Activated T-cell treated with anti-CD3 and anti-CD28 coated beads, Interleukin-2, amount 50 U/mL, for 72 hours (primary cell): Measurements from ENCODE around the gene GJC1. TPM values are rescaled to one million over a fixed set of nuclear protein-coding genes. Genes with fewer than 3 reads are reported as not detected.
A peak's percentile ranks its signal among the peaks of the same experiment; 100 is the strongest.

Source experiments
- ATAC-seq, 2 donors: fragments of 150-1000 bp; cut with Tn5 transposase; replicated peaks in 1 of 2; 2 replicates each; pipeline ENCODE4 v1.10.0; 2021; ENCODE audit warnings: moderate library complexity in 2 of 2, mild to moderate bottlenecking in 1 of 2
- DNase-seq, 2 donors: peaks; one replicate each; pipeline ENCODE4 v3.0.0; 2021 to 2022; ENCODE audit warnings: mixed read lengths in 1 of 2
- H3K27ac Mint-ChIP-seq: one replicate; pipeline ENCODE4 v1.8.0; 2022; ENCODE audit warnings: mild to moderate bottlenecking, moderate library complexity, mixed read lengths
- H3K27me3 Mint-ChIP-seq: one replicate; pipeline ENCODE4 v1.8.0; 2022; ENCODE audit warnings: low read depth, mixed read lengths
- H3K36me3 Mint-ChIP-seq, 2 donors: one replicate each; pipeline ENCODE4 v1.8.0; 2022; ENCODE audit warnings: mixed read lengths in 2 of 2, mild to moderate bottlenecking in 1 of 2; ENCODE audit not compliant: insufficient read depth in 2 of 2
- H3K4me1 Mint-ChIP-seq: one replicate; pipeline ENCODE4 v1.8.0; 2022; ENCODE audit warnings: low read depth, mixed read lengths
- H3K4me3 Mint-ChIP-seq, 2 donors: one replicate each; pipeline ENCODE4 v1.8.0; 2022; ENCODE audit warnings: mild to moderate bottlenecking in 2 of 2, mixed read lengths in 2 of 2, moderate library complexity in 2 of 2
- H3K9me3 Mint-ChIP-seq, 2 donors: one replicate each; pipeline ENCODE4 v1.8.0; 2022; ENCODE audit warnings: mixed read lengths in 2 of 2
- total RNA-seq, 2 donors: library from RNA; stranded (reverse); gene quantifications; one replicate each; pipeline ENCODE4 v1.2.3, GENCODE V29; 2022

The GJC1 gene
- total RNA-seq, 2 donors from 2014 or later, result 2.3 to 4.7 TPM

- H3K9me3 Mint-ChIP-seq, result no peaks in the 10 kb centered on the region
- no peaks in the 10 kb centered on the region for H3K36me3 Mint-ChIP-seq
- H3K27me3 Mint-ChIP-seq, result peaks cover 11% of the 10 kb centered on the region
- H3K27ac Mint-ChIP-seq, result no peak overlapping the region
- peak overlapping the region; percentile 80 to 84 for H3K4me3 Mint-ChIP-seq
- peak in 1 of 2 donors; percentile 95 for DNase-seq
- H3K4me1 Mint-ChIP-seq, result peaks cover 26% of the 10 kb centered on the region
- ATAC-seq, result peak; percentile 17 to 19
Observed at GRCh38 chr17:44775838-44776621, 54.1 kb downstream of the GJC1 start.

DNA sequence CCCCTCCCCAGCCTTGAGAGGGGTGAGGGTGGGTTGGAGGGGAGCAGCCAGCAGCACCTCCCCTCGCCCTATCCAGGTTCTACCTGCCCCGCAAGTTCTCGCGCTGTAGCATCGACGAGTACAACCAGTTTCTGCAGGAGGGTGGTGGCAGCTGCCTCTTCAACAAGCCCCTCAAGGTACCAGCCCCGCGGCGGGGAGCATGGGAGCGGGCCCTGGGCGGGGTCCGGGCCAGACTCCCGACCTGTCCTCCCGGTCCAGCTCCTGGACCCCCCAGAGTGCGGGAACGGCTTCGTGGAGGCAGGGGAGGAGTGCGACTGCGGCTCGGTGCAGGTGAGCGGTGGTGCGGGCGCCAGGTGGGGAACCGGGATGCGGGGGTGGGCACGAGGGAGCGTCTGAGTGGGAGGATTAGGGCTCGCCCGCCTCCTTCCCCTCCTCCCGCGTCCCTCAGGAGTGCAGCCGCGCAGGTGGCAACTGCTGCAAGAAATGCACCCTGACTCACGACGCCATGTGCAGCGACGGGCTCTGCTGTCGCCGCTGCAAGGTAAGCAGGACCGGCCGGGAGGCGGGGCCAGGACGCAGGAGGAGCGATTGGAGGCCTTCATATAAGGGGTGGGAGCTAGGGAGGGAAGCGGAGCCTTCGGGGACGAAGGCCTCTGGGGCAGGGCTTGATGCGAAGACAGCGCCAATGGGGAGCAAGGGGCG is 54.8 kb downstream of the GJC1 start:
- Mint-ChIP-seq H3K27ac (no peak overlapping the region), H3K9me3 (no peaks in the 10 kb centered on the region), H3K36me3 (no peaks in the 10 kb centered on the region), H3K27me3 (peaks cover 11% of the 10 kb centered on the region), H3K4me3 (peak overlapping the region; percentile 80 to 84), H3K4me1 (peaks cover 26% of the 10 kb centered on the region)
- ATAC-seq (peak; percentile 94 to 95), DNase-seq (peak in 1 of 2 donors; percentile 98)

DNA sequence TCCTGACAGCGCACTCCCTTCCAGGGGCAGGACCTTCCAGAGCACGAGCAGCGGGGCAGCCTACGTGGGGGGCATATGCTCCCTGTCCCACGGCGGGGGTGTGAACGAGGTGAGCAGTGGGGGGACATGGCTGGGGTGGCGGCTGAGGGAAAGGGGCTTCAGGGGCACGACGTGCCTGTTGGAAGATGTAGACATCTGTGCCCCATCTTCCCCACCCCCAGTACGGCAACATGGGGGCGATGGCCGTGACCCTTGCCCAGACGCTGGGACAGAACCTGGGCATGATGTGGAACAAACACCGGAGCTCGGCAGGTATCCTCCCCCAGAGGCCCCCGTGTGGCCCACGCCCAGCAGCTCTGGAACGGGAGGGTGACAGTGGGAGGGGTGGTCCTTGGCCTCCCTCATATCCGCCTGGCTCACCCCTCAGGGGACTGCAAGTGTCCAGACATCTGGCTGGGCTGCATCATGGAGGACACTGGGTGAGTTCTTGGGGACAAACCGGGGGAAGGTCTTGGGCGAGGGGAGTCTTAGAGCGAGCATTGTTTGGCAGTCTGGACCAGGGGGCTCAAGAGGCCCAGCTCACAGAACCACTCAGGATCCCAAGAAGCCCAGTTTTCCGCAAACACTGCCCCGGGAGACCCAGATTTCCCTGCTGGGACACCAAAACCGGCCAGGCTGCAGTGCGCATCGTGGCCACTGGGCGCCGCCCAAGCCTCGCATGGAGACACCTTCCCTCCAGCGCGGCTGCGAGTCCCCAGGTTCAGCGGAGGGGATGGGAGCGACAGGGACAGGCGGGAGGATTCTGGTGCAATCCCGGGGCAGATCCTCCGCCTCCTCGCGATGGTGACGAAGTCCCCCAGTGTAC is 55.6 kb downstream of the GJC1 start:
- DNase-seq (peak; percentile 91 to 92), ATAC-seq (peak; percentile 48 to 50)
- Mint-ChIP-seq H3K36me3 (no peaks in the 10 kb centered on the region), H3K4me3 (peak overlapping the region; percentile 80 to 84), H3K27me3 (peaks cover 11% of the 10 kb centered on the region), H3K27ac (no peak overlapping the region), H3K4me1 (peaks cover 24% of the 10 kb centered on the region), H3K9me3 (no peaks in the 10 kb centered on the region)

DNA sequence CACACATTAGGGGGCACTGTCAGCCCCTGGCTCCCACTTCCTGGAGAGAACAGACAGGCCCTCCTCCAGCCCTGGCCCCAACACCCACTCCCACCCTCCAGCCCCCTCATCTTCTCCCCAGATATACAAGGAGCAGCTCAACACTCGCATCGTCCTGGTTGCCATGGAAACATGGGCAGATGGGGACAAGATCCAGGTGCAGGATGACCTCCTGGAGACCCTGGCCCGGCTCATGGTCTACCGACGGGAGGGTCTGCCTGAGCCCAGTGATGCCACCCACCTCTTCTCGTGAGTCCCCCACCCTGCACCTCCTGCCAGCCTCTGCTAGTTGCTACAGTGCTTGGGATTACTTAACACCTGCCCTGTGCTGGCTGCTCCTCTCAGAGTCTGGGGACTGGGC is 56.9 kb downstream of the GJC1 start:
- no peak overlapping the region for H3K27ac Mint-ChIP-seq
- ATAC-seq, result no peak
- H3K4me3 Mint-ChIP-seq, result no peak overlapping the region

GRCh38 chr17:44772308-44773045 is 57.6 kb downstream of the GJC1 start:
- H3K27ac Mint-ChIP-seq, result no peak overlapping the region
- ATAC-seq (no peak), DNase-seq (no peak)
- H3K36me3 Mint-ChIP-seq, result no peaks in the 10 kb centered on the region
- H3K9me3 Mint-ChIP-seq, result no peaks in the 10 kb centered on the region
- H3K27me3 Mint-ChIP-seq, result peaks cover 14% of the 10 kb centered on the region
- H3K4me1 Mint-ChIP-seq, result peaks cover 16% of the 10 kb centered on the region
- no peak overlapping the region for H3K4me3 Mint-ChIP-seq

More for the DNA sequence above, 56.9 kb downstream of the GJC1 start:
- no peaks in the 10 kb centered on the region for H3K9me3 Mint-ChIP-seq
- H3K4me1 Mint-ChIP-seq, result peaks cover 16% of the 10 kb centered on the region
- H3K36me3 Mint-ChIP-seq, result no peaks in the 10 kb centered on the region
- DNase-seq, result no peak
- peaks cover 11% of the 10 kb centered on the region for H3K27me3 Mint-ChIP-seq

- Mint-ChIP-seq H3K4me1 (peaks cover 6% of the 10 kb centered on the region), H3K27me3 (peaks cover 13% of the 10 kb centered on the region), H3K9me3 (no peaks in the 10 kb centered on the region), H3K36me3 (no peaks in the 10 kb centered on the region), H3K4me3 (no peak overlapping the region), H3K27ac (no peak overlapping the region)
- DNase-seq (no peak), ATAC-seq (no peak)
Observed at GRCh38 chr17:44770166-44770925, 59.7 kb downstream of the GJC1 start.

DNA sequence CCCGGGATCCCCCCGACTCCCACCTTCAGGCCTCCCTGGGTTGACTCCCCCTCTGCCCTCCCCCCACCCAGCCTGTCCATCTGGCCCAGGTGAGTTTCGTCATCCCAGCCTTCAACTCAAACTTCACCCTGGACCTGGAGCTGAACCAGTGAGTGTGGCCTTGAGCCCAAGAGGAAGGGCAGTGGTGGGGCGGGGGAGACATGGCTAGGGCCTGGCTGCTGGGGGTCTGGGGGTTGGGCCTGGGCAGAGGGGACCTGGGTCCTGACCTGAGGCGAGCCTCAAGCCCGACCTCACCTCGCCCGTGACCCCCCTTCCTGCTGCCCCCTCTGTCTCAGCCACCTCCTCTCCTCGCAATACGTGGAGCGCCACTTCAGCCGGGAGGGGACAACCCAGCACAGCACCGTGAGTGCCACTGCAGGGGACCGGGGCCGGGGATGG is 60.4 kb downstream of the GJC1 start:
- ATAC-seq, result no peak
- H3K9me3 Mint-ChIP-seq, result no peaks in the 10 kb centered on the region

DNA sequence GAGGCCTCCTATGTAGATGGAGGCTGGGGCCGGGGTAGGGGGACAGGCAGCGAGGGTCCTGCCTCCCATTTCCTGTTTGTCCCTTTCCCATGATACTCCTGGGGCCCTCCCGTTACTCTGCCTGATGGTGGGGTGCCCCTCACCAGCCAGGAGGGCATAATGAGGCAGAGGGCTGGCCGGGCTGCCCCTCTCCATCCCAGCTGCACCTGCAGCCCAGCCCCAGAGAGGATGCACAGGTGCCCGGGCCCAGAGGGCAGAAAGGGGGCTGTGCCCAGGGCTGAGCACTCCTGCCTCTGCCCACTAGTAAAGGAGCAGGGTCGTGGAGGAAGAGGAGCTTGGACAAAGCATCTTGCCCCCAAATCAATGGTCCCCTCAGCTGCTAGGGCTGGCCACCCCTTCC is 60.9 kb downstream of the GJC1 start:
- no peaks in the 10 kb centered on the region for H3K4me1 Mint-ChIP-seq

More for the DNA sequence above, 60.4 kb downstream of the GJC1 start:
- H3K27me3 Mint-ChIP-seq, result peaks cover 13% of the 10 kb centered on the region
- H3K4me3 Mint-ChIP-seq, result no peak overlapping the region
- no peaks in the 10 kb centered on the region for H3K36me3 Mint-ChIP-seq
- no peak overlapping the region for H3K27ac Mint-ChIP-seq
- no peak for DNase-seq
- peaks cover 2% of the 10 kb centered on the region for H3K4me1 Mint-ChIP-seq

DNA sequence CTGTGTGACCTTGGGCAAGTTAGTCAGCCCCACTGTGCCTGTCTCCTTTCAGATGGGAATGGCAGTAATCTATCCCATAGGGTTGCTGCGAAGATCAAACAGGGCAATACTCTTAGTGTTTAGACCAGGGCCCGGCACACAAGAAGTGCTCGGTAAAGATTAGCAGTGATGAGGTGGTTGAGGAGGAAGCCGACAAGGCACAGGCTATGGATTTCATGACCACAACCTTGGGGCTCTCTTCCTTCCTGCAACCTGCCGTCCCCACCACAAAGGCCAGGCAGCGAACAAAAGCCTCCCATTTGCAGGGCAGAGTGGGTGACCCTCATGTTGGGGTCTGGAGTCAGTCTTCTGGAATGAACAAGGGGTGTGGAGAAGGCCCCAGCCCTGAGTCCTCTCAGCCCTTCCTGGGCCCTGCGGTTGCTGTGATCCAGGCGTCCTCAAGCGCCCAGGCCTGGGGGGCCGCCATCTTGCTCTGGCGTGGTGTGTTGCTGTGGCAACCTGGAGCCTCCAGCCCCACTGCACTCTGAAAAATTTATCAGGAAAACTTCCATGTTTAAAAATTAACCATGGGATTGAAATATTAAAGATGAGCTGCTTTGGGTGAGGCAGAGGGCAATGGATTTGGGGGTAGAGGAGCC is 61.5 kb downstream of the GJC1 start:
- H3K27ac Mint-ChIP-seq, result no peak overlapping the region
- H3K9me3 Mint-ChIP-seq, result no peaks in the 10 kb centered on the region
- H3K4me1 Mint-ChIP-seq, result no peaks in the 10 kb centered on the region
- H3K27me3 Mint-ChIP-seq, result peaks cover 13% of the 10 kb centered on the region
- H3K36me3 Mint-ChIP-seq, result no peaks in the 10 kb centered on the region
- ATAC-seq, result no peak
- DNase-seq, result no peak
- no peak overlapping the region for H3K4me3 Mint-ChIP-seq

More for the DNA sequence above, 60.9 kb downstream of the GJC1 start:
- H3K36me3 Mint-ChIP-seq, result no peaks in the 10 kb centered on the region
- H3K9me3 Mint-ChIP-seq, result no peaks in the 10 kb centered on the region
- no peak overlapping the region for H3K4me3 Mint-ChIP-seq
- H3K27ac Mint-ChIP-seq, result no peak overlapping the region
- DNase-seq (no peak), ATAC-seq (no peak)
- H3K27me3 Mint-ChIP-seq, result peaks cover 13% of the 10 kb centered on the region

- DNase-seq, result no peak
- Mint-ChIP-seq H3K27me3 (peaks cover 13% of the 10 kb centered on the region), H3K4me3 (no peak overlapping the region), H3K36me3 (no peaks in the 10 kb centered on the region), H3K4me1 (no peaks in the 10 kb centered on the region), H3K27ac (no peak overlapping the region), H3K9me3 (no peaks in the 10 kb centered on the region)
- ATAC-seq, result no peak
Observed at GRCh38 chr17:44767493-44767892, 62.6 kb downstream of the GJC1 start.

GRCh38 chr17:44766409-44767038 is 63.6 kb downstream of the GJC1 start:
- no peaks in the 10 kb centered on the region for H3K9me3 Mint-ChIP-seq
- no peak overlapping the region for H3K27ac Mint-ChIP-seq

More at GRCh38 chr17:44766409-44767038, 63.6 kb downstream of the GJC1 start:
- no peak for ATAC-seq
- H3K4me3 Mint-ChIP-seq, result no peak overlapping the region
- H3K36me3 Mint-ChIP-seq, result no peaks in the 10 kb centered on the region
- H3K27me3 Mint-ChIP-seq, result peaks cover 14% of the 10 kb centered on the region
- H3K4me1 Mint-ChIP-seq, result no peaks in the 10 kb centered on the region
- no peak for DNase-seq
